ENCODE results near the gene ASAH2B.
"Not testable (repeated sequence)": the region's sequence is repeated elsewhere in the genome, so short reads cannot be mapped to it uniquely, and the experiment has no call there.

The ASAH2B gene

GRCh38 chr10:50739618-50740292 is at the start of gene ASAH2B:
Gene ASAH2B (plus strand): TSS chr10:50739936. CDS start chr10:50745131, 5,195 bp downstream.
- Histone ChIP-seq H3K36me3 (ENCODE audit: insufficient read depth, low read length) (no peaks in the 10 kb centered on the region), H3K4me3 (ENCODE audit: low read depth, low read length) (peak within 1 kb of the TSS; percentile 93), H3K27ac (ENCODE audit: low read depth, low read length) (peak within 1 kb of the TSS; percentile 93), H3K27me3 (ENCODE audit: insufficient read depth, low read length) (no peaks in the 10 kb centered on the region), H2AFZ (ENCODE audit: low read length, unreplicated experiment) (peak within 1 kb of the TSS; percentile 93), H3K79me2 (ENCODE audit: control insufficient read depth, insufficient read depth, low read length, unreplicated experiment) (peaks cover 6% of the 10 kb centered on the region), H3K4me1 (ENCODE audit: control insufficient read depth, insufficient read depth, low read length, unreplicated experiment) (peaks cover 7% of the 10 kb centered on the region)

- H3K4me3 ChIP-seq (ENCODE audit: low read depth, low read length); H3K36me3 ChIP-seq (ENCODE audit: insufficient read depth, low read length); H2AFZ ChIP-seq (ENCODE audit: low read length, unreplicated experiment); H3K27ac ChIP-seq (ENCODE audit: low read depth, low read length); H3K27me3 ChIP-seq (ENCODE audit: insufficient read depth, low read length); H3K79me2 ChIP-seq (ENCODE audit: control insufficient read depth, insufficient read depth, low read length, unreplicated experiment); H3K4me1 ChIP-seq (ENCODE audit: control insufficient read depth, insufficient read depth, low read length, unreplicated experiment): not testable (repeated sequence)
Measured at GRCh38 chr10:50697819-50698218, 41.9 kb upstream of the ASAH2B start.

- H3K27ac ChIP-seq (ENCODE audit: low read depth, low read length): peak overlapping the region; percentile 37
- not testable (repeated sequence) for H3K27me3 ChIP-seq (ENCODE audit: insufficient read depth, low read length); H3K4me1 ChIP-seq (ENCODE audit: control insufficient read depth, insufficient read depth, low read length, unreplicated experiment); H3K36me3 ChIP-seq (ENCODE audit: insufficient read depth, low read length); H3K79me2 ChIP-seq (ENCODE audit: control insufficient read depth, insufficient read depth, low read length, unreplicated experiment); H2AFZ ChIP-seq (ENCODE audit: low read length, unreplicated experiment); H3K4me3 ChIP-seq (ENCODE audit: low read depth, low read length)
Measured at GRCh38 chr10:50701947-50702346, 37.8 kb upstream of the ASAH2B start.

GRCh38 chr10:50702997-50703396 is 36.7 kb upstream of the ASAH2B start:
- not testable (repeated sequence) for H3K36me3 ChIP-seq (ENCODE audit: insufficient read depth, low read length); H3K4me1 ChIP-seq (ENCODE audit: control insufficient read depth, insufficient read depth, low read length, unreplicated experiment); H3K79me2 ChIP-seq (ENCODE audit: control insufficient read depth, insufficient read depth, low read length, unreplicated experiment); H2AFZ ChIP-seq (ENCODE audit: low read length, unreplicated experiment); H3K27me3 ChIP-seq (ENCODE audit: insufficient read depth, low read length); H3K4me3 ChIP-seq (ENCODE audit: low read depth, low read length); H3K27ac ChIP-seq (ENCODE audit: low read depth, low read length)

GRCh38 chr10:50704436-50705079 is 35.2 kb upstream of the ASAH2B start:
- not testable (repeated sequence) for H2AFZ ChIP-seq (ENCODE audit: low read length, unreplicated experiment); H3K27me3 ChIP-seq (ENCODE audit: insufficient read depth, low read length); H3K27ac ChIP-seq (ENCODE audit: low read depth, low read length); H3K4me3 ChIP-seq (ENCODE audit: low read depth, low read length); H3K79me2 ChIP-seq (ENCODE audit: control insufficient read depth, insufficient read depth, low read length, unreplicated experiment); H3K4me1 ChIP-seq (ENCODE audit: control insufficient read depth, insufficient read depth, low read length, unreplicated experiment); H3K36me3 ChIP-seq (ENCODE audit: insufficient read depth, low read length)

- H3K79me2 ChIP-seq (ENCODE audit: control insufficient read depth, insufficient read depth, low read length, unreplicated experiment); H3K27ac ChIP-seq (ENCODE audit: low read depth, low read length); H3K4me3 ChIP-seq (ENCODE audit: low read depth, low read length): not testable (repeated sequence)
Measured at GRCh38 chr10:50706006-50706405, 33.7 kb upstream of the ASAH2B start.

GRCh38 chr10:50710241-50710640 is 29.5 kb upstream of the ASAH2B start:
- not testable (repeated sequence) for H3K4me1 ChIP-seq (ENCODE audit: control insufficient read depth, insufficient read depth, low read length, unreplicated experiment); H3K27me3 ChIP-seq (ENCODE audit: insufficient read depth, low read length); H3K27ac ChIP-seq (ENCODE audit: low read depth, low read length); H2AFZ ChIP-seq (ENCODE audit: low read length, unreplicated experiment); H3K4me3 ChIP-seq (ENCODE audit: low read depth, low read length); H3K79me2 ChIP-seq (ENCODE audit: control insufficient read depth, insufficient read depth, low read length, unreplicated experiment); H3K36me3 ChIP-seq (ENCODE audit: insufficient read depth, low read length)

More at GRCh38 chr10:50706006-50706405, 33.7 kb upstream of the ASAH2B start:
- H3K36me3 ChIP-seq (ENCODE audit: insufficient read depth, low read length); H3K4me1 ChIP-seq (ENCODE audit: control insufficient read depth, insufficient read depth, low read length, unreplicated experiment); H2AFZ ChIP-seq (ENCODE audit: low read length, unreplicated experiment); H3K27me3 ChIP-seq (ENCODE audit: insufficient read depth, low read length): not testable (repeated sequence)

- H3K27ac ChIP-seq (ENCODE audit: low read depth, low read length); H3K36me3 ChIP-seq (ENCODE audit: insufficient read depth, low read length); H3K4me1 ChIP-seq (ENCODE audit: control insufficient read depth, insufficient read depth, low read length, unreplicated experiment); H3K79me2 ChIP-seq (ENCODE audit: control insufficient read depth, insufficient read depth, low read length, unreplicated experiment); H3K4me3 ChIP-seq (ENCODE audit: low read depth, low read length); H3K27me3 ChIP-seq (ENCODE audit: insufficient read depth, low read length); H2AFZ ChIP-seq (ENCODE audit: low read length, unreplicated experiment): not testable (repeated sequence)
Measured at GRCh38 chr10:50723812-50724211, 15.9 kb upstream of the ASAH2B start.

- H3K27me3 ChIP-seq (ENCODE audit: insufficient read depth, low read length); H2AFZ ChIP-seq (ENCODE audit: low read length, unreplicated experiment); H3K79me2 ChIP-seq (ENCODE audit: control insufficient read depth, insufficient read depth, low read length, unreplicated experiment); H3K36me3 ChIP-seq (ENCODE audit: insufficient read depth, low read length); H3K27ac ChIP-seq (ENCODE audit: low read depth, low read length); H3K4me3 ChIP-seq (ENCODE audit: low read depth, low read length); H3K4me1 ChIP-seq (ENCODE audit: control insufficient read depth, insufficient read depth, low read length, unreplicated experiment): not testable (repeated sequence)
Measured at GRCh38 chr10:50728112-50728511, 11.6 kb upstream of the ASAH2B start.

GRCh38 chr10:50738987-50739617 is 634 bp upstream of the ASAH2B start:
- H2AFZ ChIP-seq (ENCODE audit: low read length, unreplicated experiment): peak overlapping the region; percentile 93
- peak overlapping the region; percentile 93 for H3K4me3 ChIP-seq (ENCODE audit: low read depth, low read length)
- H3K4me1 ChIP-seq (ENCODE audit: control insufficient read depth, insufficient read depth, low read length, unreplicated experiment); H3K36me3 ChIP-seq (ENCODE audit: insufficient read depth, low read length); H3K79me2 ChIP-seq (ENCODE audit: control insufficient read depth, insufficient read depth, low read length, unreplicated experiment); H3K27me3 ChIP-seq (ENCODE audit: insufficient read depth, low read length): not testable (repeated sequence)
- peak overlapping the region; percentile 93 for H3K27ac ChIP-seq (ENCODE audit: low read depth, low read length)

- peaks cover 7% of the 10 kb centered on the region for H3K4me1 ChIP-seq (ENCODE audit: control insufficient read depth, insufficient read depth, low read length, unreplicated experiment)
- peak overlapping the region; percentile 93 for H3K27ac ChIP-seq (ENCODE audit: low read depth, low read length)
- H3K27me3 ChIP-seq (ENCODE audit: insufficient read depth, low read length): no peaks in the 10 kb centered on the region
- H3K4me3 ChIP-seq (ENCODE audit: low read depth, low read length): peak overlapping the region; percentile 93
- no peaks in the 10 kb centered on the region for H3K36me3 ChIP-seq (ENCODE audit: insufficient read depth, low read length)
- H3K79me2 ChIP-seq (ENCODE audit: control insufficient read depth, insufficient read depth, low read length, unreplicated experiment): peaks cover 6% of the 10 kb centered on the region
- H2AFZ ChIP-seq (ENCODE audit: low read length, unreplicated experiment): peak overlapping the region; percentile 93
Measured at GRCh38 chr10:50740293-50740648, 535 bp downstream of the ASAH2B start.

All from ACC112 (cell line).